Endothelial cell of umbilical vein (primary cell): ENCODE results near the gene BAD. TPM values are rescaled to one million over a fixed set of nuclear protein-coding genes. Genes with fewer than 3 reads are reported as not detected.

Source experiments
- BruUV-seq: library from RNA; stranded (reverse); fragments of 400-500 nt; replicated peaks from 2 replicates; lab custom pipeline; 2021; lab: Mats Ljungman, UMichigan
- CTCF ChIA-PET: fragments of 300-600, 350-600 bp; sonication (Branson Sonifier 250); formaldehyde crosslinking; loops from one replicate; lab custom pipeline; 2021; ENCODE audit warnings: antibody characterized with exemption, inconsistent platforms; lab: Charles Lee
- POLR2A ChIA-PET: fragments of 300-600, 350-600 bp; sonication (Branson Sonifier 250); formaldehyde crosslinking; loops from one replicate; lab custom pipeline; 2021; ENCODE audit warnings: antibody characterized with exemption, inconsistent platforms; lab: Charles Lee
- DNase-seq: peaks from one replicate; pipeline ENCODE4 v3.0.0-alpha.2; 2011; ENCODE audit warnings: low read depth, low spot score
- FAIRE-seq: peaks from 2 replicates; lab custom pipeline; 2011; peaks lifted over from hg19 to GRCh38; lab: Jason Lieb, UNC
- H2AFZ ChIP-seq: 2 replicates; pipeline ENCODE4 v1.6.0; 2012; ENCODE audit warnings: low read depth, low read length, control low read depth, inconsistent platforms
- H3K27ac ChIP-seq: 2 replicates; pipeline ENCODE4 v1.5.1; 2011; ENCODE audit warnings: low read depth, mild to moderate bottlenecking, control low read depth, low read length, moderate library complexity; ENCODE audit not compliant: insufficient read depth
- H3K27me3 ChIP-seq, 2 experiments: 2 replicates each; pipeline versions ENCODE4 v1.6.0 to v1.6.1; 2011; ENCODE audit warnings: low read length in 2 of 2, mixed read lengths in 1 of 2; ENCODE audit not compliant: control insufficient read depth in 2 of 2, insufficient read depth in 2 of 2
- H3K36me3 ChIP-seq, 2 experiments: 2 replicates in 1 of 2; 3 replicates in 1 of 2; pipeline ENCODE4 v1.5.1; 2011; ENCODE audit warnings: low read length in 2 of 2, mild to moderate bottlenecking in 1 of 2, moderate library complexity in 1 of 2; ENCODE audit not compliant: control insufficient read depth in 2 of 2, insufficient read depth in 2 of 2; ENCODE audit errors: extremely low read depth in 1 of 2
- H3K4me1 ChIP-seq: 3 replicates; pipeline ENCODE4 v1.5.1; 2011; ENCODE audit warnings: mild to moderate bottlenecking, low read length; ENCODE audit not compliant: control insufficient read depth, insufficient read depth; ENCODE audit errors: extremely low read depth
- H3K4me2 ChIP-seq: 2 replicates; pipeline ENCODE4 v1.6.1; 2011; ENCODE audit warnings: low read length, control low read depth, mixed read lengths; ENCODE audit not compliant: insufficient read depth
- H3K4me3 ChIP-seq, 3 experiments: fragments of 200-600 bp in 1 of 3; sonication (generic), shearing (Covaris generic) in 1 of 3; replicated peaks in 1 of 3; 2 replicates each; pipeline ENCODE4 v1.5.1; 2011 to 2016; ENCODE audit warnings: control low read depth in 3 of 3, low read length in 3 of 3, mild to moderate bottlenecking in 2 of 3, inconsistent platforms in 1 of 3, low read depth in 1 of 3, moderate library complexity in 1 of 3; ENCODE audit not compliant: insufficient read depth in 1 of 3
- H3K79me2 ChIP-seq: 2 replicates; pipeline ENCODE4 v1.6.0; 2012; ENCODE audit warnings: low read length, inconsistent platforms; ENCODE audit not compliant: control insufficient read depth, insufficient read depth
- H3K9ac ChIP-seq: replicated peaks from 2 replicates; pipeline ENCODE3; 2011; ENCODE audit warnings: low read length, control low read depth; ENCODE audit not compliant: insufficient read depth; ENCODE audit errors: extremely low read depth
- H3K9me1 ChIP-seq: replicated peaks from 3 replicates; pipeline ENCODE4 v1.6.0; 2011; ENCODE audit warnings: mild to moderate bottlenecking, low read length; ENCODE audit not compliant: control insufficient read depth, insufficient read depth; ENCODE audit errors: extremely low read depth
- H3K9me3 ChIP-seq: replicated peaks from 2 replicates; pipeline ENCODE4 v1.5.1; 2012; ENCODE audit warnings: low read length, inconsistent platforms; ENCODE audit not compliant: control insufficient read depth, insufficient read depth
- H4K20me1 ChIP-seq: replicated peaks from 2 replicates; pipeline ENCODE3; 2011; ENCODE audit warnings: mild to moderate bottlenecking, low read length; ENCODE audit not compliant: control insufficient read depth, insufficient read depth; ENCODE audit errors: extremely low read depth
- EZH2 ChIP-seq: IDR thresholded peaks from 2 replicates; pipeline ENCODE4 v1.6.1; 2012; ENCODE audit warnings: borderline replicate concordance, low read depth, mild to moderate bottlenecking, moderate library complexity, low read length, inconsistent platforms; ENCODE audit not compliant: severe bottlenecking
- FOS ChIP-seq: IDR thresholded peaks from 2 replicates; pipeline ENCODE4 v1.6.1; 2011; ENCODE audit warnings: mild to moderate bottlenecking, low read length, moderate library complexity, borderline replicate concordance; ENCODE audit not compliant: insufficient read depth
- GATA2 ChIP-seq: IDR thresholded peaks from 2 replicates; pipeline ENCODE4 v1.7.0; 2011; ENCODE audit warnings: low read depth, mild to moderate bottlenecking, moderate library complexity, mixed read lengths, low read length; ENCODE audit not compliant: insufficient read length, insufficient read depth
- JUN ChIP-seq: IDR thresholded peaks from 2 replicates; pipeline ENCODE4 v1.6.1; 2011; ENCODE audit warnings: borderline replicate concordance, low read depth; ENCODE audit not compliant: insufficient read length, insufficient read depth
- MYC ChIP-seq: IDR thresholded peaks from one replicate; pipeline ENCODE4 v1.6.1; 2011; ENCODE audit warnings: mild to moderate bottlenecking, low read depth, low read length
- POLR2AphosphoS5 ChIP-seq: IDR thresholded peaks from 2 replicates; pipeline ENCODE4 v1.6.1; 2012; ENCODE audit warnings: low read depth, mild to moderate bottlenecking, control low read depth, low read length, moderate library complexity; ENCODE audit not compliant: insufficient read depth
- dilution Hi-C: fragments of 300-500 bp; cut with MboI; formaldehyde crosslinking; loops from one replicate; pipeline ENCODE4 v1.15.0; 2019; ENCODE audit warnings: low sequenced_read_pairs; ENCODE audit not compliant: extremely low pct_ligation_motif_present
- intact Hi-C: fragments of 100-400 bp; cut with micrococcal nuclease; formaldehyde crosslinking; loops from one replicate; pipeline ENCODE4 v1.10.0; 2022
- polyA plus RNA-seq, 4 experiments: library from polyadenylated mRNA; depleted of rRNA in 3 of 4; stranded (reverse) in 3 of 4; unstranded in 1 of 4; fragments of >200 nt; gene quantifications; 2 replicates each; pipeline versions ENCODE4 v1.2.1 to v1.2.3, GENCODE V29; 2011 to 2012; ENCODE audit warnings: missing spikeins in 1 of 4
- total RNA-seq: library from RNA; stranded (reverse); gene quantifications from 2 replicates; pipeline ENCODE4 v1.2.3, GENCODE V29; 2021
- TF ChIP-seq, protein P1 (sequence below): IDR thresholded peaks from 2 replicates; pipeline ENCODE4 v1.6.1; 2011; ENCODE audit not compliant: insufficient read depth, insufficient read length
- TF ChIP-seq, protein P2 (sequence below), 2 donors: IDR thresholded peaks; 1 replicate in 1 of 2; 2 replicates in 1 of 2; pipeline ENCODE4 v1.5.1; 2011; ENCODE audit warnings: low read length in 2 of 2, mild to moderate bottlenecking in 2 of 2, moderate library complexity in 2 of 2, control low read depth in 1 of 2, inconsistent platforms in 1 of 2, low read depth in 1 of 2; ENCODE audit not compliant: insufficient read depth in 1 of 2; ENCODE audit errors: extremely low read depth in 1 of 2

BAD gene
- total and polyA plus RNA-seq, 2 donors (not counting 3 experiments of a cell fraction or from before 2014, with no cell fraction given), result 65.3 to 88.0 TPM

DNA sequence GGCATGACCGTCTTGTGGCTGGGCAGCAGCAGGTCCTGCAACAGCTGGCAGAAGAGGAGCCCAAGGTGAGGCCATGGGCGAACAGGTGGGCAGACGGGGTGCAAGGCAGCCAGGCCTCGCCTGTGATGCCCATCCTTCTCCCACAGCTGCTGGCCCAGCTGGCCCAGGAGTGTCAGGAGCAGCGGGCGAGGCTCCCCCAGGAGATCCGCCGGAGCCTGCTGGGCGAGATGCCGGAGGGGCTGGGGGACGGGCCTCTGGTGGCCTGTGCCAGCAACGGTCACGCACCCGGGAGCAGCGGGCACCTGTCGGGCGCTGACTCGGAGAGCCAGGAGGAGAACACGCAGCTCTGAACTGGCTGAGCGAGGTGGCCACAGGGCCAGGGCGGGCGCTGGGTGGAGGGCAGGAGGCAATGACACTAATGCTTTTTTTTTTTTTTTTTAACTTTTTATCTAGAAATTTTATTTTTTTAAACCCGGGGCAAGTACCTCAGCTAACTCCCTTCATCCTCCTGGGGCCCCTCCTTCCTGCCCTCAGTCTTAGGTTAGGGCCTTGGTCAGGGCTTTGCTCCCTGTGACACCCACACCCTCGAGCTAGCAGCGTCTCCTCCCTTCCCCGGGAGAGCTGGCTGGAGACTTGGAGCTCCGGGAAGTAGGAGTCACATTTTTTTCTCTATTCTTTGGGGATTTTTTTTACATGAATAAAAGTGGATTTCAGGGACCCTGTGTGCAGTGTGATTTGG lies 17.1 kb downstream of the BAD start:
- FAIRE-seq (peak; percentile 24), DNase-seq (no peak)
- no peaks in the 10 kb centered on the region for H3K27me3 ChIP-seq
- no peaks in the 10 kb centered on the region for H3K9me1 ChIP-seq
- TF ChIP-seq MYC (no peak), JUN (no peak), GATA2 (no peak), EZH2 (no peak), FOS (no peak), POLR2AphosphoS5 (no peak)
- TF ChIP-seq, protein P1, sequence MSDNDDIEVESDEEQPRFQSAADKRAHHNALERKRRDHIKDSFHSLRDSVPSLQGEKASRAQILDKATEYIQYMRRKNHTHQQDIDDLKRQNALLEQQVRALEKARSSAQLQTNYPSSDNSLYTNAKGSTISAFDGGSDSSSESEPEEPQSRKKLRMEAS, result no peak
- TF ChIP-seq, protein P2, sequence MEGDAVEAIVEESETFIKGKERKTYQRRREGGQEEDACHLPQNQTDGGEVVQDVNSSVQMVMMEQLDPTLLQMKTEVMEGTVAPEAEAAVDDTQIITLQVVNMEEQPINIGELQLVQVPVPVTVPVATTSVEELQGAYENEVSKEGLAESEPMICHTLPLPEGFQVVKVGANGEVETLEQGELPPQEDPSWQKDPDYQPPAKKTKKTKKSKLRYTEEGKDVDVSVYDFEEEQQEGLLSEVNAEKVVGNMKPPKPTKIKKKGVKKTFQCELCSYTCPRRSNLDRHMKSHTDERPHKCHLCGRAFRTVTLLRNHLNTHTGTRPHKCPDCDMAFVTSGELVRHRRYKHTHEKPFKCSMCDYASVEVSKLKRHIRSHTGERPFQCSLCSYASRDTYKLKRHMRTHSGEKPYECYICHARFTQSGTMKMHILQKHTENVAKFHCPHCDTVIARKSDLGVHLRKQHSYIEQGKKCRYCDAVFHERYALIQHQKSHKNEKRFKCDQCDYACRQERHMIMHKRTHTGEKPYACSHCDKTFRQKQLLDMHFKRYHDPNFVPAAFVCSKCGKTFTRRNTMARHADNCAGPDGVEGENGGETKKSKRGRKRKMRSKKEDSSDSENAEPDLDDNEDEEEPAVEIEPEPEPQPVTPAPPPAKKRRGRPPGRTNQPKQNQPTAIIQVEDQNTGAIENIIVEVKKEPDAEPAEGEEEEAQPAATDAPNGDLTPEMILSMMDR (IDR thresholded peaks at IDR 0.05; ENCODE audit: extremely low read depth in 1 of 2, insufficient read depth in 1 of 2, low read depth in 1 of 2, low read length in 2 of 2), result no peak
- dilution Hi-C loops, result no loop called here
- H3K27ac ChIP-seq, result peak overlapping the region; percentile 76
- H3K4me1 ChIP-seq, result peaks cover 53% of the 10 kb centered on the region
- H3K4me2 ChIP-seq, result peak overlapping the region; percentile 43
- H3K4me3 ChIP-seq, result no peak overlapping the region
- H3K9me3 ChIP-seq, result no peaks in the 10 kb centered on the region
- H3K9ac ChIP-seq, result no peak overlapping the region
- H2AFZ ChIP-seq, result no peak overlapping the region
- no peaks in the 10 kb centered on the region for H4K20me1 ChIP-seq
- POLR2A ChIA-PET, result interaction anchor here (0.7 to 2.6 kb wide), 3 partner anchors 22 to 62 kb away, joined by 3 to 10 read pairs (median 5); partner anchors contain the start of genes FERMT3 and PPP1R14B
- peaks cover 2 to 14% of the 10 kb centered on the region in 2 experiments for H3K36me3 ChIP-seq
- H3K79me2 ChIP-seq, result no peaks in the 10 kb centered on the region
- CTCF ChIA-PET, result interaction anchor here (0.7 to 5.6 kb wide), 9 partner anchors 9 to 88 kb away, joined by 3 to 60 read pairs (median 6); partner anchors contain the start of genes CATSPERZ, PLCB3 and PPP1R14B
- BruUV-seq, result no TSS peak
- intact Hi-C loops, result no loop called here
